Peyer's patch (tissue), 4 donors: ENCODE measurements around the gene RASAL3. TPM values are rescaled to one million over a fixed set of nuclear protein-coding genes. Genes with fewer than 3 reads are reported as not detected.
A peak's percentile ranks its signal among the peaks of the same experiment; 100 is the strongest.

Source experiments
- DNase-seq, 3 donors: peaks; one replicate each; pipeline ENCODE4 v3.0.0-alpha.2; 2017 to 2019
- H3K27ac ChIP-seq, 4 donors: fragments of 200-600 bp; sonication (generic); one replicate each; pipeline ENCODE4 v1.5.1; 2016 to 2019
- H3K27me3 ChIP-seq, 2 donors: fragments of 200-600 bp; sonication (generic); one replicate each; pipeline ENCODE4 v1.5.1; 2019
- H3K36me3 ChIP-seq, 3 donors: fragments of 200-600 bp; sonication (generic); one replicate each; pipeline ENCODE4 v1.5.1; 2016 to 2019
- H3K4me1 ChIP-seq, 4 donors: fragments of 200-600 bp; sonication (generic); one replicate each; pipeline ENCODE4 v1.5.1; 2016 to 2019
- H3K4me3 ChIP-seq, 4 donors: fragments of 200-600 bp; sonication (generic); 1 replicate in 3 of 4; 2 replicates in 1 of 4; pipeline ENCODE4 v1.5.1; 2016 to 2019; ENCODE audit warnings: mild to moderate bottlenecking in 1 of 4
- H3K9me3 ChIP-seq, 4 donors: fragments of 200-600 bp; sonication (generic); one replicate each; pipeline ENCODE4 v1.5.1; 2016 to 2019; ENCODE audit warnings: mild to moderate bottlenecking in 1 of 4
- CTCF ChIP-seq, 6 experiments: fragments of 450-650 bp in 4 of 6; fragments of 200-600 bp in 2 of 6; sonication (generic) in 1 of 6; IDR thresholded peaks; one replicate each; pipeline ENCODE4 v1.5.1; 2017 to 2019; ENCODE audit warnings: antibody characterized with exemption in 6 of 6, mild to moderate bottlenecking in 3 of 6, moderate library complexity in 1 of 6
- POLR2A ChIP-seq, 2 donors: fragments of 450-650 bp; IDR thresholded peaks; one replicate each; pipeline ENCODE4 v1.5.1; 2017; ENCODE audit warnings: antibody characterized with exemption in 2 of 2, mild to moderate bottlenecking in 2 of 2, moderate library complexity in 2 of 2
- total RNA-seq, 4 donors: library from RNA; depleted of rRNA; stranded (reverse); fragments of >200 nt; gene quantifications; one replicate each; pipeline ENCODE4 v1.1.0, GENCODE V29; 2016

RASAL3 gene
- total RNA-seq, 4 donors from 2014 or later, result 6.6 to 66.0 (median 6.9) TPM

GRCh38 chr19:15431396-15432017 lies 32.8 kb downstream of the RASAL3 start:
- H3K9me3 ChIP-seq, result no peaks in the 10 kb centered on the region
- TF ChIP-seq POLR2A (IDR thresholded peaks at IDR 0.05) (no peak), CTCF (IDR thresholded peaks at IDR 0.05) (no peak)
- H3K27ac ChIP-seq, result peak overlapping the region in 2 of 4 donors; percentile 62 to 69
- H3K36me3 ChIP-seq, result peaks cover 0 to 31% (median 0%) of the 10 kb centered on the region in 3 donors
- H3K27me3 ChIP-seq, result no peaks in the 10 kb centered on the region
- peak in 1 of 3 donors; percentile 36 for DNase-seq
- H3K4me1 ChIP-seq, result peaks cover 0 to 28% (median 15%) of the 10 kb centered on the region in 4 donors
- peak overlapping the region; percentile 87 to 100 (median 90) for H3K4me3 ChIP-seq

GRCh38 chr19:15430526-15431120 lies 33.7 kb downstream of the RASAL3 start:
- no peak overlapping the region for H3K27ac ChIP-seq
- H3K9me3 ChIP-seq, result no peaks in the 10 kb centered on the region
- H3K27me3 ChIP-seq, result no peaks in the 10 kb centered on the region
- peak in 1 of 3 donors; percentile 34 for DNase-seq
- H3K36me3 ChIP-seq, result peaks cover 0 to 37% (median 0%) of the 10 kb centered on the region in 3 donors
- no peak overlapping the region for H3K4me3 ChIP-seq
- H3K4me1 ChIP-seq, result peaks cover 0 to 28% (median 15%) of the 10 kb centered on the region in 4 donors
- TF ChIP-seq CTCF (IDR thresholded peaks at IDR 0.05), result no peak
- no peak for TF ChIP-seq POLR2A (IDR thresholded peaks at IDR 0.05)

- no peaks in the 10 kb centered on the region for H3K27me3 ChIP-seq
- TF ChIP-seq CTCF (IDR thresholded peaks at IDR 0.05), result no peak
- TF ChIP-seq POLR2A (IDR thresholded peaks at IDR 0.05), result no peak
- DNase-seq, result no peak
- no peak overlapping the region for H3K27ac ChIP-seq
- peaks cover 0 to 44% (median 0%) of the 10 kb centered on the region in 3 donors for H3K36me3 ChIP-seq
- no peaks in the 10 kb centered on the region for H3K9me3 ChIP-seq
- peaks cover 0 to 28% (median 15%) of the 10 kb centered on the region in 4 donors for H3K4me1 ChIP-seq
- no peak overlapping the region for H3K4me3 ChIP-seq
Observed at GRCh38 chr19:15429825-15430467, 34.4 kb downstream of the RASAL3 start.

DNA sequence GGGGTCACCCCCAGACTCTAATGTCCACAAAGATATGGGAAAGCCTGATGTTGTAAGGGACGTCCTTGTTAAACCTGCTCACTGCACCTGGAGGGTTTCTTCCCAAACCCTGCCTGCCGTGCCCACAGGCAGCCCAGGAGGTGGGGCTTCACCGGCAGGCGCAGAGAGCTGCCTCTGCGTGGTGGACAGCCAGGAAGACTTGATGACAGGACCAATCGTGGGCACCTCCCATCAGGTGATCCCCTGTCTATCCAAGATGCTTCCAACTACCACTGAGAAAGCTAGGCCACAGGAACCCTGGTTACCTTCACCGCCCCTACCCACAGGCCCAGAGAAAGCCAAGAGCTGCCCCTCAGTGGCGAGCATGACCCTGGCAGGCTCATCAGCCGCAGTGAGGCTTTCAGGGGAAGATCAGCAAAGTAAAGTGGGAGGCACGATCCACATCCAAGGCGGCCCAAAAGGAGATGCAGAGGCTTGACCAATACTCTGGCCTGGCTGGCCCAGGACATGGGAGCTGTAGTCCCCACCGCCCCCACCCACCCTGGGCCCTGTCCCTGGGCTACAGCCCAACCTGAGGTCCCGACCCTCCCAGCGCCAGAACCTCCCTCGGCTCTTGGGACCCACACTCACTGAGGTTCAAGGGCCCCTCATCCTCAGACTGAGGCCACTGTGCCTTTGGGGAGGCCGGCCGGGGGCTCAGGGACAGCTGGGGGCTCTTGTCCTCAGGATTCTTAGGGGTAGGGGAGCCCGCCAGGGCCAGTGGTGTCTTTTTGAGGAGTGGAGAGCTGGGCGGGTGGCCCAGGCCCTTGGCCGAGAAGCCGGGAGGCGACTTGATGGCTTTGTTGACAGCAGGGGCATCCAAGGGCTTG lies 35.2 kb downstream of the RASAL3 start:
- DNase-seq, result no peak
- Histone ChIP-seq H3K4me1 (peaks cover 0 to 28% (median 15%) of the 10 kb centered on the region in 4 donors), H3K36me3 (peaks cover 0 to 51% (median 0%) of the 10 kb centered on the region in 3 donors), H3K9me3 (no peaks in the 10 kb centered on the region), H3K27me3 (no peaks in the 10 kb centered on the region), H3K27ac (no peak overlapping the region), H3K4me3 (no peak overlapping the region)
- TF ChIP-seq CTCF (IDR thresholded peaks at IDR 0.05) (no peak), POLR2A (IDR thresholded peaks at IDR 0.05) (no peak)

- Histone ChIP-seq H3K4me3 (no peak overlapping the region), H3K9me3 (no peaks in the 10 kb centered on the region), H3K36me3 (peaks cover 0 to 63% (median 0%) of the 10 kb centered on the region in 3 donors), H3K27me3 (no peaks in the 10 kb centered on the region), H3K27ac (no peak overlapping the region), H3K4me1 (peaks cover 0 to 24% (median 15%) of the 10 kb centered on the region in 4 donors)
- DNase-seq, result peak in 1 of 3 donors; percentile 44
- TF ChIP-seq POLR2A (IDR thresholded peaks at IDR 0.05) (no peak), CTCF (IDR thresholded peaks at IDR 0.05) (no peak)
Observed at GRCh38 chr19:15427991-15428471, 36.3 kb downstream of the RASAL3 start.
